NCI-H1105 (cell line): ENCODE measurements around the gene GET3.

ENCODE experiments used
- DNase-seq: peaks from one replicate; lab custom pipeline; 2025; lab: John Stamatoyannopoulos, UW

The GET3 gene

GRCh38 chr19:12752056-12752781, 14.9 kb downstream of the GET3 start:
- no peak for DNase-seq

GRCh38 chr19:12754465-12755196, 17.3 kb downstream of the GET3 start:
- no peak for DNase-seq

- no peak for DNase-seq
These were observed 19.0 kb downstream of the GET3 start for GRCh38 chr19:12756150-12756883.

DNA sequence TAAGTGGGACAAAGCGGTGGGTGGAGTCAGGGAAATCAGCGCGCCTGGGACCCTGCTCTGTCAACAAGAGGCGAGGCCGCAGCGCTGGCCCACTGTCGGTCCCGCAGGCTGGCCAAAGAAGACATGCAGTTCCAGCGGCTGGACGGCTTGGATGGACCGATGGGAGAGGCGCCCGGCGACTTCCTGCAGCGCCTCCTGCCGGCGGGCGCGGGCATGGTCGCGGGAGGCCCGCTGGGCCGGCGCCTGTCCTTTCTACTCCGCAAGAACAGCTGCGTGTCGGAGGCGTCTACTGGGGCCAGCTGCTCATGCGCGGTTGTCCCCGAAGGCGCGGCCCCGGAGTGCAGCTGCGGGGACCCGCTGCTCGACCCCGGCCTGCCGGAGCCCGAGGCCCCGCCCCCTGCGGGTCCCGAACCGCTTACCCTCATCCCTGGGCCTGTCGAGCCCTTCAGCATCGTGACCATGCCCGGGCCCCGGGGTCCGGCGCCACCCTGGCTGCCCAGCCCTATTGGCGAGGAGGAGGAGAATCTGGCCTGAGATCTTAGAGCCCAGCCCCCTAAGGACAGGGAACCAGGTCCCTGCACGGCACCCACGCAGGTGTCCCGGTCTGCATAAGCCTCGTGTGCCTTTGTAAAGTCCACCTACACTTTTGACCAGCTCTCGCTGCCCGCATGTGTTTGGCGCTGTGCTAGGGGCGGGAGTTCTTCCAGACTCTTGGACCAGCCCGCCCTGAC, 20.4 kb downstream of the GET3 start:
- DNase-seq: peak; percentile 65

DNA sequence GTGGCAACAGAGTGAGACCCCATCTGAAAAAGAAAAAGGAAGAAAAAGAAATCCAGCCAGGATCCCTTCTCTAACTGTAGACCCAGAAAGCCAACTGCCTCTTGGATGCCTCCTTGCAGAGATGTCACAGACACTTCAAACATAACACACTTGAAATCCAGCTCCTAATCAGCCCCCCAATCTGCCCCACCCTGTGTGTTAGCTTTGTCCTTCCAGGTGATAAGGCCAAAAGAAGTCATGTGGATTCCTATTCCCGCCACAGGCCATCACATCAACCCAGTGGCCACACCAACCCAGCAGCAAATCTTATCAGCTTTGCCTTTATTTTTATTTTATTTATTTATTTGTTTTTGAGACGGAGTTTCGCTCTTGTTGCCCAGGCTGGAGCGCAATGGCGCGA, 22.4 kb downstream of the GET3 start:
- DNase-seq: no peak

DNA sequence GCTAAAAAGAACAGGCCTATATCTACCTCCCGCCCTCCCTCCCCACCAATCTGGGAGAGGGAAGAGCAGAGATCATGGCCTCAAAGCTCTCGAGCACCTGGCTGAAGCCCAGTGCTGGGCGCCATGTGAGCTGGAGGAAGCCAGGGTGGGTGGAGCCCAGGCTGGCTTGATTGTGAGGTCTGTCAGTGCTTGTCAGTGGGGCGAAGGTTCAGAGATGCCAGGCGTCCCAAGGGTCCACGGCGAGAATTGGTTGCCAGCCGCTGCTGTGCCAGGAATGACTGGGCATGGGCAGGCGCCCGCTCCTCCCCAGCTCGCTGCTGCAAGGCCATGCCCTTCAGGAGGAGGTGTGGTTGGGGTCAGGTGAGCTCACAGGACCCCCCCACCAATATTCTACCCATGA, 25.8 kb downstream of the GET3 start:
- DNase-seq: no peak

- DNase-seq: no peak
These were observed 27.4 kb downstream of the GET3 start for GRCh38 chr19:12764698-12765097.

GRCh38 chr19:12766051-12766521, 28.8 kb downstream of the GET3 start:
- no peak for DNase-seq

DNA sequence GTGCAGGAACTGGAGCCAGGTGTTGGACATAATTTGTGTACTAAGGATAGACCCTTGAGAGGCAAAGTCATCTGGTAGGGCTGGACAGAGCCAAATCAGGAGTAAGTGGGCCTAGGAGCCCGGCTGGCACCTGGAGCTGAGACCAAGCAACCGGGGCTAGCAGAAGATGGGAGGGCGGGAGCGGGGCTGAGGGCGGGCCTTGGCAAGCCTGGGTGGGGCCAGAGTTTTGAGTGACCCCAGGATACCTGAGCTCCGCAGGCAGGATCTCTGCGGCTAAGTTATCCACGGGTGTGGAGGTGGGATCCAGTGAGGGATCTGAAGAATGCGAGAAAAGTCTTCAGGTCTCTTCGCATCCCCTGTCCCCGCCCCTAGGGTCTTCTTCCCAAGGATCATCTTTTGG, 29.9 kb downstream of the GET3 start:
- DNase-seq: no peak

GRCh38 chr19:12767666-12768065, 30.4 kb downstream of the GET3 start:
- no peak for DNase-seq

GRCh38 chr19:12769689-12770088, 32.4 kb downstream of the GET3 start:
- no peak for DNase-seq

GRCh38 chr19:12770922-12771321, 33.6 kb downstream of the GET3 start:
- DNase-seq: no peak

- no peak for DNase-seq
These were observed 35.0 kb downstream of the GET3 start for GRCh38 chr19:12772323-12772722.

DNA sequence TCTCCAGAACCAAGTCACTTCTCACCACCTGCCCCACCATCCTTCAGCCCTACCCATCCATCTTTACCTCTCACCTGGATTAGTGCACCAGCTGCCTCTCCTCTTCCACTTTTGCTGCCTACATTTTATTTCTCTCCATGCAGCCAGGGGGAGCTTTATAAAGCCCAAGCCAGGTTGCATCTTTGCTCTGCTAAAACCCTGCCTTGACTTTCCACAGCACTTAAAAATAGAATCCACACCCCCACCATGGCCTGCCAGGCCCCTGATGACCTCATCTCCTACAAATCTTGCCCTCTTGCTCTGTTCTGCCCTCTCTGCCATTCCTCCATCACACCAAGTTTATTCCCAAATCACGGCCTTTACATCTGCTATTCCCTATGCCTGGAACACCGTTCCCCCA, 36.3 kb downstream of the GET3 start:
- DNase-seq: no peak

DNA sequence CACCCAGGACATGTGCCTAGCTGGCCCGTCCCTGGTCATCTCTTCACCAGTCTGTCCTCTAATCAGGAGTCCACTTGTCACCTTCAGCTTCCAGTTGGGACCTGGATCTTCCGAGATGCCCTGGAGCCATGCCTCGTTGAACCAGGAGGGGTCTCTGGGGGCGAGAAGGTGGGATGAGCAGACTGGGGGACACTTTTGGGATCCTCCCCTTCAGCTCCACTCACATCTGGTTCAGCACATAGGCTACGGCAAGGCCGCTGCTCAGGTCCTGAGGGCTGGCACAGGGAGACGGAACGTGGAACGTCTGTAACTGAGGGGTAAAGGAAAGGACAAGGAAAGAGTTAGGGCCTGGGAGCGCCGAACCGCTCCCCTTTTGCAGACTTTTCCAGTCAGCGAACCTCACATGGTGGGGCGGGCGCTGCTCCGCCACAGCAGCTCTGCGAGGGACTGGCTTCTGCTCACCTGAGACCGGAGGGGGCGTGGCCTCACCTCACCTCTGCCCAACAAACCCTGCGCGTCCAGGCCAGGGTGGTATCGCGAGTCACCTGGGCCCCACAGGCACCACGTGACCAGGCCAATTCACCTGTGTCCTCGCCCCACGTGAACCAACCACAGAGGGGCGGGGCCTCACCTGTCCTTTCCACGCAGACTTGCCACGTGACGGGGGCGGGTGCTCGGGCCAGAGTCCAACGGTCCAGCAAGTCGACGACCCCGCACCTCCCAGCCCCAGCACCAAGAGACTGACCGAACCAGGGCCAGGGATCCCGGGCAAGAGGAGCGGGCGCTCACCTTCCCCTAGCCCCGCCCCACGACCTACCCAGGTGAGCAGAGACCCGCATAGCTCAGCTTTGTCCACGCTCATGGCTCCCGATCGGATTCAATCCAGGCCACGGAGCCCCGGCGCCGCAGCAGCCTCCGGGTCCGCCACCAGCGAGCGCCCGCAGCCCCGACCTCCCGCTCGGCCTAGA, 37.6 kb downstream of the GET3 start, which contains the start of gene HOOK2:
Gene HOOK2, minus strand, starts transcription at position 965 of the 968 bp plus-strand sequence. Its CDS starts 103 bp downstream, at position 862.
- peak; percentile 95 for DNase-seq

- DNase-seq: peak; percentile 74
These were observed 40.1 kb downstream of the GET3 start for GRCh38 chr19:12777217-12778016.

DNA sequence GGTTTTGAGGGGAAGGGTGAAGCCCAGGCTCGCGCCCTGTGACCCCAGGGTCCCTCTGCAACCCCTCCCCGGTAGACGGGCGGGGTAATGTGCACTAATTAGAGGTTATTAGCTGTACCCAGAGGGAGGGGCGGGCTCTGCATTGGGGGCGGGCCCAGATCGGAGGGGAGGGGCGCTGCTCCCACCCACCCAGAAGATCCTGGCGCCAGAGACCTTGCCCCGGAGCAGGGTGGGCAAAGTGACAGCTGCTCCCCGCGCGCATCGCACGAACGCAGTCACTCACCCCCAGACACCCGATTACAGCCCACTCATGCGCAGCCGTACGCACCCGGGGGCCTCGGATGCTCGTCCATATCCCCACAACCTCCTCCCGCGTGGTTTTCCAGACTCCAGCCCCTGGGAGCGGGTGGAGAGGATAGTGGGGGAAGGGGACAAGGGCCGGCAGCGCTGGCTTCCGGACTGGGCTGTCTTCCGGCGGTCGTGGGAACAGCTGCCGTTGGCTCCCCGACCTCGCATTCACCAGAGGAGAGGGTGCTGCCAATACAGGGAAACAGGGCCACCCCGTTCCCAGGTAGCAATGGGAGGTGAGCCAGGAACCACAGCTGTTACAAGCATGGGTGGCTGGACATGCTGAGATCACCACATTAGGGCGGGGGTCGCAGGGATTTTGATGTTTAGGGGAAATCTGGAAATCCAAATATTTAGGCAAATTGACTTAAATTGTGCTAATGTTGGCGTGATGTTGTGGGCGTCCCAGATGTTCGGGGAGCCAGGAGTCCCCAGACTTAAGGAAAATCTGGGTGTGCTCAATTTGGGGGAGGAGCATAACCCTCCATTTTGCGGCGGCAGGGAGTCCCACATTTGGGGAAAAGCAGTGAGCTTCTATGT, 41.0 kb downstream of the GET3 start:
- peak; percentile 85 for DNase-seq

DNA sequence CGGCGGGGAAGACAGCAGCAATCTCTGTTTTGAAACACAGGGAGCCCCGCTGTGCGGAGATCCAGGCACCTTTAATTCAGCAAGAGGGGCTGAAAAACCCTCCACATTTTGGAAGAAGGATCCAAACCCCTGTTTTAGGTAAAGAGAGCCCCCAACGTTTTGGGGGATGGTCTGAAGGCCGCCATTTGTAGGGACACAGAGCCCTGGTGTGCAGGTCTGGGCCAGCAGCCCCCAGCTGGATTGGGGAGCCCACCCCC, 41.5 kb downstream of the GET3 start:
- no peak for DNase-seq
